ENCODE measurements around the gene CYP4F8. TPM values are rescaled to one million over a fixed set of nuclear protein-coding genes. Genes with fewer than 3 reads are reported as not detected.

CYP4F8 gene
- total and polyA plus RNA-seq, 9 donors = 1.1 TPM; not detected in 8

GRCh38 chr19:15635016-15635805 lies 20.2 kb downstream of the CYP4F8 start:
- TF ChIP-seq POLR2A (IDR thresholded peaks at IDR 0.05) = no peak
- TF ChIP-seq EP300 (IDR thresholded peaks at IDR 0.05) = no peak
- no peak for TF ChIP-seq CTCF (IDR thresholded peaks at IDR 0.05)
- H3K27me3 ChIP-seq = no peaks in the 10 kb centered on the region
- no peak for DNase-seq
- no peak overlapping the region for H3K27ac ChIP-seq
- H3K4me3 ChIP-seq = no peak overlapping the region
- WGBS, 3 donors = 49 to 63% (median 60%) methylated on average over 2 of the region's 2 CpGs
- intact Hi-C loops (cut with DNase I) = no loop called here
- H3K9me3 ChIP-seq = no peaks in the 10 kb centered on the region
- H3K4me1 ChIP-seq (ENCODE audit: insufficient read depth) = no peaks in the 10 kb centered on the region
- H3K36me3 ChIP-seq = no peaks in the 10 kb centered on the region

DNA sequence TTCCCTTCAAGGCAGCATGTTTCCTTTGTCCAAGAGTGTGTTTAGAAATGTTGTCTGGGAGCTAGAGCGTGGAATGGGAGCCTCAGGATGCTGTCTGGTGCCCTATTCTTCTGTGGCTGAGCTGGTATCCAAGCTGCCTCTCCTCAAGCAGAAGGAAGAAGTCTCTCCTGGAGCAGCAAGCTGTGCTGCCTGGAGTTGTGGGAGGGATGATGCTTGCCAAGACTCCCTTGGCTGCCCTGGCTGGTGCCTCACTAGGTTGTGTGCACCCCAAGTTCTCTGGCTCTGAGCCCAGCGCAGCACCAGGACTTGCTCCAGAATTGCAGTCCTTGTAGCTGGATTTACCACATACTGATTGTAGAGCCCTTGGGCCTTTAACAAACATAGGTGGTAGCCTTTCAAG lies 21.0 kb downstream of the CYP4F8 start:
- 74 to 85% (median 76%) methylated on average over 2 of the region's 2 CpGs for whole genome bisulfite sequencing, 3 donors
- Histone ChIP-seq H3K36me3 (no peaks in the 10 kb centered on the region), H3K27ac (no peak overlapping the region), H3K27me3 (no peaks in the 10 kb centered on the region), H3K4me1 (ENCODE audit: insufficient read depth) (no peaks in the 10 kb centered on the region), H3K4me3 (no peak overlapping the region), H3K9me3 (no peaks in the 10 kb centered on the region)
- intact Hi-C loops (cut with DNase I) = no loop called here
- no peak for TF ChIP-seq EP300 (IDR thresholded peaks at IDR 0.05)
- TF ChIP-seq POLR2A (IDR thresholded peaks at IDR 0.05) = no peak
- TF ChIP-seq CTCF (IDR thresholded peaks at IDR 0.05) = no peak
- no peak for DNase-seq

- Histone ChIP-seq H3K36me3 (no peaks in the 10 kb centered on the region), H3K27ac (no peak overlapping the region), H3K9me3 (no peaks in the 10 kb centered on the region), H3K4me1 (ENCODE audit: insufficient read depth) (no peaks in the 10 kb centered on the region), H3K4me3 (no peak overlapping the region), H3K27me3 (no peaks in the 10 kb centered on the region)
- intact Hi-C loops (cut with DNase I) = no loop called here
- TF ChIP-seq EP300 (IDR thresholded peaks at IDR 0.05) (no peak), CTCF (IDR thresholded peaks at IDR 0.05) (no peak), POLR2A (IDR thresholded peaks at IDR 0.05) (no peak)
- no peak for DNase-seq
These were observed 24.6 kb downstream of the CYP4F8 start for GRCh38 chr19:15639596-15639995.

DNA sequence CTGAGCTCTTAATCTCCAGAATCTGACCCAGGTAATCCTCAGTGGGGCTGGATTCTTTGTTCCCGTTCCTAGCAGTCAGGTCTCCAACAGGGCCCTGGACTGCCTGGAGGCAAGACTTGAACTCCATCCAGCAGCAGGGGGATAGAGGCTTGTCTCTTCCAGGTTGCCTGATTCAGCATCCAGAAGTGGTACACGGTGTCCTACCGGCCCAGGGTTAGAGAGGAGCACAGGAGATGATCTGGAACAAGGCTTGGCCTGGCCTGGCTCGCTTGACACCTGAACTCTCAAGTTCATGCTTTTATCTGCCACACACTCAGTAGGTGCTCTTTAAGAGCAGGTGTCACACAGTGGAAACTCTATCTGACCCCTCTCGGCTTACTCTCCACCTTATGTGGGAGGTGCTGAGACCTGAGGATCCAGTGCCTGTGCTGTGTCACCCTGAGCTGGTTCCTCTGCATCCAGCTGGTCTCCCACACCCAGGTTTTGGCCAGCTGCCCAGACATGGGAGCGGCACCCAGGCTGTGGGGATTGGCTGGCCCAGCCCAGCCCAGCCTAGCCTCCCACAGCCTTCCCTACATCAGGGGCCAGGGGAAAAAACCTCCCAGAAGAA lies 25.4 kb downstream of the CYP4F8 start, which contains the start of gene CYP4F3:
Gene CYP4F3 (plus strand): TSS at position 604 of the 610 bp plus-strand sequence. CDS start 519 bp downstream, outside the sequence.
- Histone ChIP-seq H3K27me3 (no peaks in the 10 kb centered on the region), H3K4me3 (no peak within 1 kb of the TSS), H3K36me3 (no peaks in the 10 kb centered on the region), H3K9me3 (no peaks in the 10 kb centered on the region), H3K27ac (no peak within 1 kb of the TSS), H3K4me1 (ENCODE audit: insufficient read depth) (no peaks in the 10 kb centered on the region)
- 35 to 48% (median 39%) methylated on average over 6 of the region's 6 CpGs for WGBS, 3 donors
- peak; percentile 22 to 58 (median 41) for DNase-seq
- intact Hi-C loops (cut with DNase I) = no loop called here
- TF ChIP-seq EP300 (IDR thresholded peaks at IDR 0.05) (no peak), POLR2A (IDR thresholded peaks at IDR 0.05) (no peak), CTCF (IDR thresholded peaks at IDR 0.05) (no peak)
